Endothelial cell of umbilical vein (primary cell): Measurements from ENCODE around the gene RNF213.

Source experiments
- EZH2 ChIP-seq: IDR thresholded peaks from 2 replicates; pipeline ENCODE4 v1.6.1; 2012; ENCODE audit warnings: borderline replicate concordance, low read depth, mild to moderate bottlenecking, moderate library complexity, low read length, inconsistent platforms; ENCODE audit not compliant: severe bottlenecking
- POLR2A ChIP-seq: IDR thresholded peaks from 2 replicates; pipeline ENCODE4 v1.6.1; 2012; ENCODE audit warnings: low read depth, mild to moderate bottlenecking, control low read depth, low read length
- POLR2AphosphoS5 ChIP-seq: IDR thresholded peaks from 2 replicates; pipeline ENCODE4 v1.6.1; 2012; ENCODE audit warnings: low read depth, mild to moderate bottlenecking, control low read depth, low read length, moderate library complexity; ENCODE audit not compliant: insufficient read depth
- TF ChIP-seq, protein P1 (sequence below), 2 donors: IDR thresholded peaks; 1 replicate in 1 of 2; 2 replicates in 1 of 2; pipeline ENCODE4 v1.5.1; 2011; ENCODE audit warnings: low read length in 2 of 2, mild to moderate bottlenecking in 2 of 2, moderate library complexity in 2 of 2, control low read depth in 1 of 2, inconsistent platforms in 1 of 2, low read depth in 1 of 2; ENCODE audit not compliant: insufficient read depth in 1 of 2; ENCODE audit errors: extremely low read depth in 1 of 2

DNA sequence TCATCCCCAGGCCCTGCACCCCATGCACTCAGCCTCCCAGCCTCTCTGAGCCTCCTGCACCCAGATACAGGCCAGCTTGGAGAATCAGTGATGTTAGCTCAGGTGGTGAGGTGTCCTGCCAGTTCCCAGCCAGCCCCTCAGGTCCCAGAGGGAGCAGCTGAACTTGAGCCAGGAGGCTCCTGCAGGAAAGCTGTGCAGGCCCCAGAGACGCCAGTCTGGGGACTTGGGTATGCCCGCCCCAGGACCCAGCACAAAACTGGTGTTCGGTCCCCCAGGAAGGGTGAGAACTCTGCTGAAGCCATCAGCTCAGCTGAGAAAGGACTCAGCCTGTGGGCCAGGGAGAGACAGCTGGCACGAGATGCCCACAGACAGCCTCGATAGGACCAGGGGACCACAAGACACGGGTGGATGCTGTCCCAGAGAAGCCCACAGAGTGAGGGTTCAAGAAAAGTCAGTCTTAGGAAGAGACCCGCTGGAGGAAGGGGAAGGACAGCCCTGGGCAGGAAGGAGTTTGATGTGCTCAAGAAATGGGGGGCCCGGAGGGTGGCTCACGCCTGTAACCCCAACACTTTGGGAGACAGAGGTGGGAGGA lies 165.3 kb downstream of the RNF213 start:
- TF ChIP-seq POLR2A (no peak), POLR2AphosphoS5 (no peak), EZH2 (no peak)
- TF ChIP-seq, protein P1, sequence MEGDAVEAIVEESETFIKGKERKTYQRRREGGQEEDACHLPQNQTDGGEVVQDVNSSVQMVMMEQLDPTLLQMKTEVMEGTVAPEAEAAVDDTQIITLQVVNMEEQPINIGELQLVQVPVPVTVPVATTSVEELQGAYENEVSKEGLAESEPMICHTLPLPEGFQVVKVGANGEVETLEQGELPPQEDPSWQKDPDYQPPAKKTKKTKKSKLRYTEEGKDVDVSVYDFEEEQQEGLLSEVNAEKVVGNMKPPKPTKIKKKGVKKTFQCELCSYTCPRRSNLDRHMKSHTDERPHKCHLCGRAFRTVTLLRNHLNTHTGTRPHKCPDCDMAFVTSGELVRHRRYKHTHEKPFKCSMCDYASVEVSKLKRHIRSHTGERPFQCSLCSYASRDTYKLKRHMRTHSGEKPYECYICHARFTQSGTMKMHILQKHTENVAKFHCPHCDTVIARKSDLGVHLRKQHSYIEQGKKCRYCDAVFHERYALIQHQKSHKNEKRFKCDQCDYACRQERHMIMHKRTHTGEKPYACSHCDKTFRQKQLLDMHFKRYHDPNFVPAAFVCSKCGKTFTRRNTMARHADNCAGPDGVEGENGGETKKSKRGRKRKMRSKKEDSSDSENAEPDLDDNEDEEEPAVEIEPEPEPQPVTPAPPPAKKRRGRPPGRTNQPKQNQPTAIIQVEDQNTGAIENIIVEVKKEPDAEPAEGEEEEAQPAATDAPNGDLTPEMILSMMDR (IDR thresholded peaks at IDR 0.05; ENCODE audit: extremely low read depth in 1 of 2, insufficient read depth in 1 of 2, low read depth in 1 of 2, low read length in 2 of 2) = no peak
